VCaP (cell line): ENCODE measurements around the gene ADARB2.

Experiments used
- H3K27ac ChIP-seq: fragments of 450-650 bp; 2 replicates; pipeline ENCODE4 v1.5.1; 2017
- CTCF ChIP-seq: fragments of 450-650 bp; conservative IDR thresholded peaks from 2 replicates; pipeline ENCODE4 v1.5.1; 2017; ENCODE audit warnings: mild to moderate bottlenecking, moderate library complexity

ADARB2 gene

GRCh38 chr10:1650542-1651269 is 86.6 kb downstream of the ADARB2 start:
- no peak overlapping the region for H3K27ac ChIP-seq
- no peak for TF ChIP-seq CTCF

- H3K27ac ChIP-seq: no peak overlapping the region
- no peak for TF ChIP-seq CTCF
These were observed 88.7 kb downstream of the ADARB2 start for GRCh38 chr10:1648648-1649047.

- TF ChIP-seq CTCF: no peak
- H3K27ac ChIP-seq: no peak overlapping the region
These were observed 91.0 kb downstream of the ADARB2 start for GRCh38 chr10:1646332-1646731.

GRCh38 chr10:1645896-1646295 is 91.4 kb downstream of the ADARB2 start:
- no peak overlapping the region for H3K27ac ChIP-seq
- no peak for TF ChIP-seq CTCF

- TF ChIP-seq CTCF: no peak
These were observed 93.1 kb downstream of the ADARB2 start for GRCh38 chr10:1644191-1644711.

GRCh38 chr10:1643908-1644179 is 93.5 kb downstream of the ADARB2 start:
- no peak for TF ChIP-seq CTCF

More at GRCh38 chr10:1644191-1644711, 93.1 kb downstream of the ADARB2 start:
- H3K27ac ChIP-seq: no peak overlapping the region

GRCh38 chr10:1643161-1643907 is 94.0 kb downstream of the ADARB2 start:
- no peak for TF ChIP-seq CTCF
- H3K27ac ChIP-seq: no peak overlapping the region

More at GRCh38 chr10:1643908-1644179, 93.5 kb downstream of the ADARB2 start:
- no peak overlapping the region for H3K27ac ChIP-seq
